Neutrophil (primary cell): Measurements from ENCODE around the gene NTM.

ENCODE experiments used
- H3K27ac ChIP-seq: fragments of 200-600 bp; sonication (generic); 2 replicates; pipeline ENCODE4 v1.5.1; 2016; ENCODE audit warnings: mild to moderate bottlenecking, moderate library complexity
- H3K27me3 ChIP-seq: fragments of 200-600 bp; sonication (generic); 2 replicates; pipeline ENCODE4 v1.6.0; 2016; ENCODE audit warnings: mild to moderate bottlenecking
- H3K36me3 ChIP-seq: fragments of 200-600 bp; sonication (generic); 2 replicates; pipeline ENCODE4 v1.5.1; 2017
- H3K4me1 ChIP-seq, 2 experiments: fragments of 200-600 bp in 1 of 2; sonication (generic) in 1 of 2; 1 replicate in 1 of 2; 2 replicates in 1 of 2; pipeline versions ENCODE4 v1.5.1 to v1.6.1; 2013 to 2016; ENCODE audit warnings: low read depth in 1 of 2, low read length in 1 of 2, mild to moderate bottlenecking in 1 of 2, moderate library complexity in 1 of 2; ENCODE audit not compliant: control insufficient read depth in 1 of 2, insufficient read depth in 1 of 2
- H3K4me3 ChIP-seq, 2 experiments: fragments of 200-600 bp in 1 of 2; sonication (generic) in 1 of 2; 1 replicate in 1 of 2; 2 replicates in 1 of 2; pipeline ENCODE4 v1.5.1; 2013 to 2016; ENCODE audit warnings: low read depth in 1 of 2, low read length in 1 of 2, mild to moderate bottlenecking in 1 of 2, moderate library complexity in 1 of 2
- H3K9me3 ChIP-seq: fragments of 200-600 bp; sonication (generic); 2 replicates; pipeline ENCODE4 v1.5.1; 2016
- TF ChIP-seq, protein P1 (sequence below): fragments of 200-600 bp; sonication (generic); IDR thresholded peaks from 2 replicates; pipeline ENCODE4 v1.5.1; 2016; ENCODE audit warnings: antibody characterized with exemption

The NTM gene

DNA sequence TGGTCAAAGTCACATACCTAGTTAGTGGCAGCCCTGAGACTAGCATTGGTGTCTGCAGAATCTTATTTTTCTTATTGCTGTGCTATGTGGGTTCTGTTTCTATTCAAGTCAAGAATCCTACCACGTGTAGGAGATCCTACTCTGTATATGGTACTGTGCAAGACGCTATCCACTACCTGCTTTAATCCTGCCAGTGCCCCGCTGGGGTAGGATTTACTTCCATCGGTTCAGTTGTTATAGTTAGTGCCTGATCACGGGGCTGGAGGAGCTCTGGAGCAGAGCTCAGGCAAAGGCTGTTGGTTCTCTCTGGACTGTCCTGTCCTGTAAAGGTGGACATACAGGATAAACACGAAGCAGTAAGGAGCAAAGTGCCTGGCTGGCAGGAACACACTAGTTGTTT lies 167.9 kb downstream of the NTM start:
- H3K36me3 ChIP-seq: no peaks in the 10 kb centered on the region
- H3K27me3 ChIP-seq: peaks cover 13% of the 10 kb centered on the region
- H3K4me1 ChIP-seq: no peaks in the 10 kb centered on the region
- no peak overlapping the region for H3K27ac ChIP-seq
- no peak overlapping the region for H3K4me3 ChIP-seq
- no peaks in the 10 kb centered on the region for H3K9me3 ChIP-seq
- TF ChIP-seq, protein P1, sequence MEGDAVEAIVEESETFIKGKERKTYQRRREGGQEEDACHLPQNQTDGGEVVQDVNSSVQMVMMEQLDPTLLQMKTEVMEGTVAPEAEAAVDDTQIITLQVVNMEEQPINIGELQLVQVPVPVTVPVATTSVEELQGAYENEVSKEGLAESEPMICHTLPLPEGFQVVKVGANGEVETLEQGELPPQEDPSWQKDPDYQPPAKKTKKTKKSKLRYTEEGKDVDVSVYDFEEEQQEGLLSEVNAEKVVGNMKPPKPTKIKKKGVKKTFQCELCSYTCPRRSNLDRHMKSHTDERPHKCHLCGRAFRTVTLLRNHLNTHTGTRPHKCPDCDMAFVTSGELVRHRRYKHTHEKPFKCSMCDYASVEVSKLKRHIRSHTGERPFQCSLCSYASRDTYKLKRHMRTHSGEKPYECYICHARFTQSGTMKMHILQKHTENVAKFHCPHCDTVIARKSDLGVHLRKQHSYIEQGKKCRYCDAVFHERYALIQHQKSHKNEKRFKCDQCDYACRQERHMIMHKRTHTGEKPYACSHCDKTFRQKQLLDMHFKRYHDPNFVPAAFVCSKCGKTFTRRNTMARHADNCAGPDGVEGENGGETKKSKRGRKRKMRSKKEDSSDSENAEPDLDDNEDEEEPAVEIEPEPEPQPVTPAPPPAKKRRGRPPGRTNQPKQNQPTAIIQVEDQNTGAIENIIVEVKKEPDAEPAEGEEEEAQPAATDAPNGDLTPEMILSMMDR: no peak

DNA sequence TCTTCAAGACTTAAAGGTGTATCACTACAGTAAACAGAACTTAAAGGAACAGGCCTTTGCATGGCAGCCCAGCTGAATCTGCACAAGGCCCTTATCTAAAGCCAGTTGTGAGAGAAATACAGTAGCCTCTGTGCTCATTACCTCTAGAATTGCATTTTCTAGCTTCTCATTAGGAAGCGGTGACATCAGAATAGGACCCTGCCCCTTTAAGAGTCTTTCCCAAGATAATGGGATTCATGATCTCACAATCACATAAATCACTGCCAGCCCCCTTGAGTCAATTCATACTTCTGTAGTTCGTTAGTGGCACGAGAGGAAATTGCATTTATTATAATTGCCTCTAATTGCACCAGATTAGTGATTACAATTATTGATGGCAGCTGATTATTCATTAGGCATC lies 170.3 kb downstream of the NTM start:
- H3K9me3 ChIP-seq: no peaks in the 10 kb centered on the region
- no peaks in the 10 kb centered on the region for H3K36me3 ChIP-seq
- H3K4me3 ChIP-seq: no peak overlapping the region
- TF ChIP-seq, protein P1: no peak
- no peaks in the 10 kb centered on the region for H3K4me1 ChIP-seq
- no peak overlapping the region for H3K27ac ChIP-seq
- peaks cover 13% of the 10 kb centered on the region for H3K27me3 ChIP-seq

DNA sequence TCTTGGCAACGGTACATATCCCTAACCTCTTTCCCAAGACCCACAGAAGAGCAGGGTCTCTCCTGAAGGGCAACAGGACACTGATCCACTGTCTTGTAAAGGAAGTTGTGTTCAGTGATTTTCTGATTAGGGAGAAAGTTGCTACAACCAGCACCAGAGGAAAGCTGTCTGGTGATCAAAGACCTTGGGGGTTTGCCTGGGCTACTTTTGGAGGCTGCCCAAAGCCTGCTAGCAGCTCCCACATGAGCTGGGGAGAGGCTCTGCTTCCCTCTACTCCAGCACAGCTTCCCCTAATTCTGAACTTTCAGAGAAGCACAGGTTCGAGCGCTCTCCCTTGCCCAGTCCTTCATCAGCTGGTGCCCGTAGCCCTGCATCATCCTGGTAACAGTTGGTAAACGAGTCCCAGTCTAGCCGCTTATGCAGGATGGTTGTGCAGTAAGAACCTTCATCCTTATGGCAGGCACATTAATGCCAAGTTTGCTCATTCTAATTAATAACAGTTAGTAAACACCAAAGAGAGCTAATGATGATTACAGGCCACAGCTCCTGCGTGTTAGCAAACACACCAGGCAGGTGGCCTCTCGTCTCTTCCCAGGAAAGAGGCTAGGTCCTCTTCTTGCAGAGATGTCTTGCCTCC lies 173.1 kb downstream of the NTM start:
- no peak overlapping the region for H3K4me3 ChIP-seq
- no peaks in the 10 kb centered on the region for H3K4me1 ChIP-seq
- no peak overlapping the region for H3K27ac ChIP-seq
- H3K27me3 ChIP-seq: peaks cover 18% of the 10 kb centered on the region
- no peaks in the 10 kb centered on the region for H3K36me3 ChIP-seq
- H3K9me3 ChIP-seq: no peaks in the 10 kb centered on the region
- TF ChIP-seq, protein P1: no peak

DNA sequence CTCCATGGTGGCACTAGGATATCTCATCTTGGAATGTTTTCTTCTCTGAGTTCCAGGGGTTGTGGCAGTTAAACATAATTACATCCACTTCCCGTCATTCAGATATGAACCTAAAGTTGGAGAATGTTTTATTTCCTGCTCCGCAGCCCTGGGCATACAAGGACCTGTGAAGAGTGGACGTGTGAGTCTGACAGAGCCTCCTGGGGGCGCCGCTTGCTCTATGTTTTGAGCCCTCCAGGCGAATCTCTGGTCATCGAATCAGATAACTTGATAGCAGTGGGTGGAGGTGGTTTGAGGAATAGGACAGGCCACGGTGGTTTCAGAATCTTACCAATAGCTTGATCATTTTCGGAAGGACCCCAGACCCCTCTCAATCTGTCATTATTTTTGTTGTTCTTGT lies 174.2 kb downstream of the NTM start:
- no peaks in the 10 kb centered on the region for H3K4me1 ChIP-seq
- H3K4me3 ChIP-seq: no peak overlapping the region

DNA sequence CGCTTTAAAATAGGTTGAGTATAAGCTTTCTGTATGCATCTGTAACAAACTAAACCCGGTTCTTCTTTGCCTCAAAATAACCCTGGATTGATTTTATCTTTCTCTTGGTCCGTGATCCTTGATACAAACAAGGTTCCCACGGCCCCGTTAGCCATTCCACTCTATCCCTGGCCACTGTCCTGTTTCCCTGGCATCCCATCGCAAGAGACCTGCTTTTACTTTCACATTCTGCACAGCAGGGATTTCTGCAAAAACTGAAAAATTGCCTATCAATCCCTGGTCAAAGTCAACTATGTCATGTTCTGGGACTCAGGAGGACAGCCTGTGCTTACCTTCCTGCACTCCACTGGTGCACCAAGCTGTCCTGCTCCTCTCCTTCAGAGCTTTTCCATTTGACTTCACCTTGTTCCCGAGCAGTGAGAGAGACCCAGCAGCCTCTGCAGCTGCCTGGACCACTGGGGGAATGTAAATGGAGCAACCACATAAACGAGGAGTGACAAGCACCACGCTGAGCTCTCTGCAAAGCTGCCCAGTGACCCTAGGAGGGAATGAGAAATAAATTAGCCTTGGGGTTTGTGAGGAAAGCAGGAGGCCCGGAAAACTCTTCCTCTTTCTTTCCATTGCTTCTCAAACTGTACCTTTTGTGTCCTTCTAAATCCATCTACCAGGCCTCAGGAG lies 175.9 kb downstream of the NTM start:
- Histone ChIP-seq H3K36me3 (no peaks in the 10 kb centered on the region), H3K4me1 (no peaks in the 10 kb centered on the region), H3K27ac (no peak overlapping the region), H3K27me3 (peaks cover 23% of the 10 kb centered on the region), H3K4me3 (no peak overlapping the region), H3K9me3 (no peaks in the 10 kb centered on the region)
- TF ChIP-seq, protein P1: no peak

More for the DNA sequence above, 174.2 kb downstream of the NTM start:
- Histone ChIP-seq H3K36me3 (no peaks in the 10 kb centered on the region), H3K27me3 (peaks cover 18% of the 10 kb centered on the region), H3K9me3 (no peaks in the 10 kb centered on the region), H3K27ac (no peak overlapping the region)
- TF ChIP-seq, protein P1: no peak
